IMR-90 (cell line): Measurements from ENCODE around the gene ESF1.

Source experiments
- CEBPB ChIP-seq: IDR thresholded peaks from 2 replicates; pipeline ENCODE4 v1.6.1; 2012; ENCODE audit warnings: low read depth, low read length, improper control_type of control experiment
- CHD1 ChIP-seq: IDR thresholded peaks from 2 replicates; pipeline ENCODE4 v1.6.1; 2012; ENCODE audit warnings: low read depth, low read length, improper control_type of control experiment
- CTCF ChIP-seq: conservative IDR thresholded peaks from 2 replicates; pipeline ENCODE4 v1.5.1; 2012; ENCODE audit warnings: mild to moderate bottlenecking, low read depth, low read length, improper control_type of control experiment
- ELK1 ChIP-seq: fragments of 150-350 bp; IDR thresholded peaks from 2 replicates; pipeline ENCODE4 v1.6.1; 2016; ENCODE audit warnings: low read depth, mild to moderate bottlenecking, low read length, moderate library complexity, borderline replicate concordance
- MAFK ChIP-seq: IDR thresholded peaks from 2 replicates; pipeline ENCODE4 v1.6.1; 2012; ENCODE audit warnings: low read depth, low read length, improper control_type of control experiment
- MAZ ChIP-seq: IDR thresholded peaks from 2 replicates; pipeline ENCODE4 v1.6.1; 2012; ENCODE audit warnings: low read depth, mild to moderate bottlenecking, low read length, improper control_type of control experiment, moderate library complexity, borderline replicate concordance
- MXI1 ChIP-seq: IDR thresholded peaks from 2 replicates; pipeline ENCODE4 v1.6.1; 2012; ENCODE audit warnings: low read depth, mild to moderate bottlenecking, low read length, moderate library complexity, borderline replicate concordance
- NFE2L2 ChIP-seq: fragments of 150-350 bp; IDR thresholded peaks from 2 replicates; pipeline ENCODE4 v1.6.1; 2016; ENCODE audit warnings: low read depth, mild to moderate bottlenecking, low read length
- POLR2A ChIP-seq: IDR thresholded peaks from 2 replicates; pipeline ENCODE4 v1.6.1; 2012; ENCODE audit warnings: mild to moderate bottlenecking, low read depth, low read length
- RAD21 ChIP-seq: IDR thresholded peaks from 2 replicates; pipeline ENCODE4 v1.6.1; 2012; ENCODE audit warnings: low read length, improper control_type of control experiment
- RCOR1 ChIP-seq: IDR thresholded peaks from 2 replicates; pipeline ENCODE4 v1.6.1; 2012; ENCODE audit warnings: mild to moderate bottlenecking, low read length, improper control_type of control experiment; ENCODE audit not compliant: insufficient replicate concordance
- RFX5 ChIP-seq: IDR thresholded peaks from 2 replicates; pipeline ENCODE4 v1.8.0; 2012; ENCODE audit warnings: low read depth, mild to moderate bottlenecking, low read length, moderate library complexity
- SMC3 ChIP-seq: fragments of 150-350 bp; IDR thresholded peaks from 2 replicates; pipeline ENCODE4 v1.6.1; 2016; ENCODE audit warnings: low read depth, mild to moderate bottlenecking, antibody characterized with exemption, low read length, moderate library complexity
- USF2 ChIP-seq: fragments of 150-350 bp; IDR thresholded peaks from 2 replicates; pipeline ENCODE4 v1.6.1; 2017; ENCODE audit warnings: mild to moderate bottlenecking, antibody characterized with exemption, low read length, low read depth

- TF ChIP-seq MAZ (no peak), POLR2A (no peak), CTCF (no peak), CEBPB (no peak), RFX5 (no peak), ELK1 (no peak), RCOR1 (no peak), NFE2L2 (no peak), SMC3 (no peak), MXI1 (no peak), CHD1 (no peak), USF2 (no peak), RAD21 (no peak), MAFK (no peak)
Measured at GRCh38 chr20:13687815-13688214, 96.9 kb downstream of the ESF1 start.
